Measurements from ENCODE around the gene SLC25A41.

Gene SLC25A41

GRCh38 chr19:6425732-6426620 lies 7.6 kb downstream of the SLC25A41 start:
- peaks cover 11% of the 10 kb centered on the region for H3K27me3 ChIP-seq (ENCODE audit: control insufficient read depth, insufficient read depth, low read length)
- H3K27ac ChIP-seq (ENCODE audit: low read depth, low read length): no peak overlapping the region
- 0 out of 2 replicates have a peak, but pooled peaks cover 4% of the 10 kb centered on the region for H3K4me1 ChIP-seq (ENCODE audit: control insufficient read depth, insufficient read depth, low read length)
- peaks cover 4% of the 10 kb centered on the region; the same call in 1 of the 2 replicates for H3K9me3 ChIP-seq (ENCODE audit: control insufficient read depth, insufficient read depth, low read depth, low read length)
- H3K9ac ChIP-seq (ENCODE audit: low read length): no peak overlapping the region
- H3K36me3 ChIP-seq (ENCODE audit: control insufficient read depth, insufficient read depth, low read length): peaks cover 23% of the 10 kb centered on the region
- 0 out of 2 replicates have a peak overlapping the region, but pooled peaks have one; percentile 1 for H3K4me3 ChIP-seq (ENCODE audit: low read depth, low read length)

DNA sequence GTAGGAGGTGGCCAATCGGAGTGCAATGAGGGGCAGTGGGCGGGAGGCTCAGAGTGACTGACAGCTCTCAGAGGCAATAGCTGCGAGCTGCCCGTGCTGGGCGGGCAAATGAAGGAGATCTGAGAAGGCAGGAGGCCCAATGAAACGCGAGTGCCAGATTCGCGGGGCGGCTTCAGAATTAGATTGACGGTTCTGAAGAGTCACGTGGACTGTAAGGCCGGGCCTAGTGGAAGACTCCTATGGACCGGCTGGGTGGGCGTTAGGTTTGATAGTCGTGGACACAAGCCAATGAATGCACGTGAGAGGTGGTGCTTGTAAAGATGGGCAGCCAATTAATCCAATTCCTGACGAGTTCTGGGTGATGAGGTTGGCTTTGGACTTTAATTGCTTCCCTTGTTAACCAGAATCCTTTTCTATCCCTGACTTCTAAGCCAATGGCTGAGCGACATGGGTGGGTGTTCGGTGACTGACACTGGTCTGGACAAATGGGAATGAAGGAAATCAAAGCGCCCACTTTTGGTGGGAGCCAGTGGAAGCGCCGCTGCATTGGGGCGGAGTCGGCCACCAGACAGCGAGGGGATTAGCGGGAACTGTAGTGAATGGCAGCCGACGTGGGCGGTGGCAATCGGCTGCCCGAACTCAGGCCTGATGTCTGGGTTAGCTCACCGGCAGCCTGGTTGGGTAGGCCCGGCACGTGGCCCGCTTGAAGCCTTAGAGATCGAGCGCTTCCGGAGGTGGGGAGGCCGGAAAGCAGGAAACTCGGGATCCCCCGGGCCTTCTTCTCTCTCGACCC lies 8.4 kb downstream of the SLC25A41 start:
- H3K27me3 ChIP-seq (ENCODE audit: control insufficient read depth, insufficient read depth, low read length): peaks cover 10% of the 10 kb centered on the region
- no peak overlapping the region for H3K9ac ChIP-seq (ENCODE audit: low read length)
- H3K27ac ChIP-seq (ENCODE audit: low read depth, low read length): no peak overlapping the region
- 0 out of 2 replicates have a peak, but pooled peaks cover 4% of the 10 kb centered on the region for H3K4me1 ChIP-seq (ENCODE audit: control insufficient read depth, insufficient read depth, low read length)
- H3K9me3 ChIP-seq (ENCODE audit: control insufficient read depth, insufficient read depth, low read depth, low read length): peaks cover 4% of the 10 kb centered on the region; the same call in 1 of the 2 replicates
- no peak overlapping the region for H3K4me3 ChIP-seq (ENCODE audit: low read depth, low read length)
- H3K36me3 ChIP-seq (ENCODE audit: control insufficient read depth, insufficient read depth, low read length): peaks cover 31% of the 10 kb centered on the region

DNA sequence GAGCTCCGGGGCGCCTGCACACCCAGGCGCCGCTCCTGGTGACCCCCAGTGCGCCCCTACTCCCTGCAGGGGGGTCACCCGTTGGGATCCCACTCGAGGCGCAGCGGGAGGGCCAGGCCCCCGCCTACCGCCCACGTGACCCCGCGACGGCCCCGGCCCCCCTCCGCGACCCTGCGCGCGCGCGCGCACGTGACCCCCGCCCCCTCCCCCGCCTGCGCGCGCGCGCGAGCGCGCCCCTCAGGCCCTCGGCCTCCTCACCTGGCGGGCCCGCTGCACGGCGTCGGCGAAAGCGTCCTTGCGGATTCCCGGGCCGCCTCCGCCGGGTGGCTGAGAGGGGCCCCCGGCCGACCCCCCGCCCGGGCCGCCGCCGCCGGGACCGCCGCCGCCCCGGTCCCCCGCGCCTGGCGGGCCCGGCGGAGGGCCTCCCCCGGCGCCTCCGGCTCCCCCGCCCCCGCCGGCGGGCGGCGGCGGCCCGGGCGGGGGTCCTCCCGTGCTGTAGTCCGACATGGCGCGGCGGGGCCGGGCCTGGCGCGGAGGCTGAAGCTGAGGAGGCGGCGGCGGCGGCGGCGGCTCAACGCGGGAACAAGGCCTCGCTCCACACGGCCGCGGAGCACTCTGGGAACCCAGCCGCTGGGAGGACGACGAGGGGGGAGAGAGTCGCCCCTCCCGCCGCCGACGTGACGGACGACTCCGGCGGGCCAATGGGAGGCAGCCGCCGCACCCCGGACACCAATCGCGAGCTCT lies 9.2 kb downstream of the SLC25A41 start, which contains the start of gene KHSRP:
TSS of gene KHSRP (minus strand) at position 617 of the 744 bp plus-strand sequence. CDS start at position 507, 110 bp downstream.
- H3K27ac ChIP-seq (ENCODE audit: low read depth, low read length): peak within 1 kb of the TSS; percentile 85; the same call in 1 of the 2 replicates
- H3K4me1 ChIP-seq (ENCODE audit: control insufficient read depth, insufficient read depth, low read length): 0 out of 2 replicates have a peak, but pooled peaks cover 4% of the 10 kb centered on the region
- H3K27me3 ChIP-seq (ENCODE audit: control insufficient read depth, insufficient read depth, low read length): peaks cover 2% of the 10 kb centered on the region
- H3K4me3 ChIP-seq (ENCODE audit: low read depth, low read length): peak within 1 kb of the TSS; percentile 89
- peaks cover 39% of the 10 kb centered on the region for H3K36me3 ChIP-seq (ENCODE audit: control insufficient read depth, insufficient read depth, low read length)
- peak within 1 kb of the TSS; percentile 89 for H3K9ac ChIP-seq (ENCODE audit: low read length)
- H3K9me3 ChIP-seq (ENCODE audit: control insufficient read depth, insufficient read depth, low read depth, low read length): peaks cover 4% of the 10 kb centered on the region; the same call in 1 of the 2 replicates

GRCh38 chr19:6423499-6424194 lies 9.9 kb downstream of the SLC25A41 start:
- H3K4me3 ChIP-seq (ENCODE audit: low read depth, low read length): peak overlapping the region; percentile 89
- 0 out of 2 replicates have a peak, but pooled peaks cover 4% of the 10 kb centered on the region for H3K4me1 ChIP-seq (ENCODE audit: control insufficient read depth, insufficient read depth, low read length)
- peaks cover 46% of the 10 kb centered on the region for H3K36me3 ChIP-seq (ENCODE audit: control insufficient read depth, insufficient read depth, low read length)
- peaks cover 4% of the 10 kb centered on the region; the same call in 1 of the 2 replicates for H3K9me3 ChIP-seq (ENCODE audit: control insufficient read depth, insufficient read depth, low read depth, low read length)
- H3K9ac ChIP-seq (ENCODE audit: low read length): peak overlapping the region; percentile 89
- H3K27me3 ChIP-seq (ENCODE audit: control insufficient read depth, insufficient read depth, low read length): no peaks in the 10 kb centered on the region
- peak overlapping the region; percentile 85; the same call in 1 of the 2 replicates for H3K27ac ChIP-seq (ENCODE audit: low read depth, low read length)

GRCh38 chr19:6421075-6422014 lies 12.2 kb downstream of the SLC25A41 start:
- peaks cover 69% of the 10 kb centered on the region for H3K36me3 ChIP-seq (ENCODE audit: control insufficient read depth, insufficient read depth, low read length)
- no peak overlapping the region for H3K4me3 ChIP-seq (ENCODE audit: low read depth, low read length)
- no peaks in the 10 kb centered on the region for H3K27me3 ChIP-seq (ENCODE audit: control insufficient read depth, insufficient read depth, low read length)
- peaks cover 4% of the 10 kb centered on the region; the same call in 1 of the 2 replicates for H3K9me3 ChIP-seq (ENCODE audit: control insufficient read depth, insufficient read depth, low read depth, low read length)
- H3K4me1 ChIP-seq (ENCODE audit: control insufficient read depth, insufficient read depth, low read length): 0 out of 2 replicates have a peak, but pooled peaks cover 4% of the 10 kb centered on the region
- no peak overlapping the region for H3K9ac ChIP-seq (ENCODE audit: low read length)
- no peak overlapping the region for H3K27ac ChIP-seq (ENCODE audit: low read depth, low read length)

- 0 out of 2 replicates have a peak, but pooled peaks cover 4% of the 10 kb centered on the region for H3K4me1 ChIP-seq (ENCODE audit: control insufficient read depth, insufficient read depth, low read length)
- H3K9ac ChIP-seq (ENCODE audit: low read length): no peak overlapping the region
- H3K27ac ChIP-seq (ENCODE audit: low read depth, low read length): no peak overlapping the region
- H3K4me3 ChIP-seq (ENCODE audit: low read depth, low read length): no peak overlapping the region
- peaks cover 93% of the 10 kb centered on the region for H3K36me3 ChIP-seq (ENCODE audit: control insufficient read depth, insufficient read depth, low read length)
- H3K27me3 ChIP-seq (ENCODE audit: control insufficient read depth, insufficient read depth, low read length): no peaks in the 10 kb centered on the region
- no peaks in the 10 kb centered on the region for H3K9me3 ChIP-seq (ENCODE audit: control insufficient read depth, insufficient read depth, low read depth, low read length)
These were observed 15.0 kb downstream of the SLC25A41 start for GRCh38 chr19:6418562-6418932.

GRCh38 chr19:6417713-6418561 lies 15.6 kb downstream of the SLC25A41 start:
- H3K9me3 ChIP-seq (ENCODE audit: control insufficient read depth, insufficient read depth, low read depth, low read length): no peaks in the 10 kb centered on the region
- peaks cover 90% of the 10 kb centered on the region for H3K36me3 ChIP-seq (ENCODE audit: control insufficient read depth, insufficient read depth, low read length)
- no peak overlapping the region for H3K4me3 ChIP-seq (ENCODE audit: low read depth, low read length)
- no peak overlapping the region for H3K27ac ChIP-seq (ENCODE audit: low read depth, low read length)
- H3K9ac ChIP-seq (ENCODE audit: low read length): no peak overlapping the region
- H3K27me3 ChIP-seq (ENCODE audit: control insufficient read depth, insufficient read depth, low read length): no peaks in the 10 kb centered on the region
- H3K4me1 ChIP-seq (ENCODE audit: control insufficient read depth, insufficient read depth, low read length): no peaks in the 10 kb centered on the region

DNA sequence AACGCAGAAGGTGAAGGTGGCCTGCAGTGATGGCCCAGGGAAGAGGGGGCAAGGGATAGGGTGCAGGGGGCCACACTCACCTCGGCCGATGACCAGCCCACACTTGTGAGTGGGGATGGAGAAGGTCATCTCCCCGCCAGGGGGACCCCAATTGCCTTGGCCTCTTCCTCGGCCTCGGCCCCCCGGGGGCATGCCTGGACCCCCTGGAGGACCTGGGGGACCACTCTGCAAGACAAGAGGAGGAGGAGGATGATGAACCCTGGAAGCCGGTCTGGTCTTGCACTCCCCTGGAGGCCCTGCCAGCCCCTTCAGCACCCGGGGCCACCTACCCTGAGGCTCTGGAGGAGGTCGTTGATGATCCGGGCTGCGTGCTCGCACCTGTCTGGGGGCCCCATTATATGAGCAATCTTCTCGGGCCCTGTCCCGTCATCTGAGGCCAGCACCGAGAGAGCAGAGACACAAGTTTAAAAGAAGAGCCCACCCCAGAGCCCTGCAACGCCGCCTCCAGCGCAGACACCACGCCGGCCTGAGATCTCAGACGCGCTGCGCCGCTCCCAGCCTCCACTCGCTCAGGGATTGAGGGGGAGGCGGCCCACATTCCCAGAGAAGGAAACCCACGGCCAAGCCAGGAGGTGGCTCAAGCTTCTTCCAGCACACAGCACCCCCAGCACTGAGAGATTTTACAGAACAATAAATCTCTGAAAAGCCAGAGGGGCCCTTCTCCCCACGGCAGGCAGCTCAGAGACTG lies 16.7 kb downstream of the SLC25A41 start:
- peaks cover 79% of the 10 kb centered on the region for H3K36me3 ChIP-seq (ENCODE audit: control insufficient read depth, insufficient read depth, low read length)
- H3K27ac ChIP-seq (ENCODE audit: low read depth, low read length): no peak overlapping the region
- peaks cover 3% of the 10 kb centered on the region; the same call in 1 of the 2 replicates for H3K4me1 ChIP-seq (ENCODE audit: control insufficient read depth, insufficient read depth, low read length)
- no peak overlapping the region for H3K9ac ChIP-seq (ENCODE audit: low read length)
- H3K9me3 ChIP-seq (ENCODE audit: control insufficient read depth, insufficient read depth, low read depth, low read length): no peaks in the 10 kb centered on the region
- no peaks in the 10 kb centered on the region for H3K27me3 ChIP-seq (ENCODE audit: control insufficient read depth, insufficient read depth, low read length)
- no peak overlapping the region for H3K4me3 ChIP-seq (ENCODE audit: low read depth, low read length)

Data from HUES6 (cell line).